Natural killer cell (primary cell): ENCODE data around the gene AOPEP. TPM values are rescaled to one million over a fixed set of nuclear protein-coding genes. Genes with fewer than 3 reads are reported as not detected.

Source experiments
- ATAC-seq, 3 donors: fragments of 150-1000 bp in 2 of 3; fragments of 200-7000 bp in 1 of 3; cut with Tn5 transposase; 1 replicate in 1 of 3; 2 replicates in 2 of 3; pipeline ENCODE4 v1.10.0; 2021; ENCODE audit warnings: mild to moderate bottlenecking in 2 of 3, moderate library complexity in 2 of 3
- DNase-seq, 2 donors: peaks; one replicate each; pipeline versions ENCODE4 v3.0.0 to v3.0.0-alpha.2; 2013 to 2021; ENCODE audit warnings: mixed read lengths in 1 of 2
- H3K27ac ChIP-seq: one replicate; pipeline ENCODE4 v1.5.1; 2013; ENCODE audit warnings: mild to moderate bottlenecking, low read length
- H3K27me3 ChIP-seq: one replicate; pipeline ENCODE4 v1.6.1; 2013; ENCODE audit warnings: low read length; ENCODE audit not compliant: control insufficient read depth, insufficient read depth
- H3K36me3 ChIP-seq: one replicate; pipeline ENCODE4 v1.6.1; 2013; ENCODE audit warnings: low read length; ENCODE audit not compliant: control insufficient read depth, insufficient read depth
- H3K4me1 ChIP-seq: one replicate; pipeline ENCODE4 v1.6.1; 2013; ENCODE audit warnings: low read length; ENCODE audit not compliant: control insufficient read depth, insufficient read depth
- H3K4me3 ChIP-seq: one replicate; pipeline ENCODE4 v1.5.1; 2013; ENCODE audit warnings: low read length
- H3K9me3 ChIP-seq: one replicate; pipeline ENCODE4 v1.6.1; 2013; ENCODE audit warnings: low read length; ENCODE audit not compliant: control insufficient read depth, insufficient read depth
- H3K27ac Mint-ChIP-seq, 2 donors: one replicate each; pipeline ENCODE4 v1.8.0; 2022; ENCODE audit warnings: mild to moderate bottlenecking in 2 of 2, mixed read lengths in 2 of 2, moderate library complexity in 1 of 2
- H3K27me3 Mint-ChIP-seq, 2 donors: one replicate each; pipeline ENCODE4 v1.8.0; 2022; ENCODE audit warnings: low read depth in 2 of 2, mixed read lengths in 2 of 2
- H3K36me3 Mint-ChIP-seq: one replicate; pipeline ENCODE4 v1.8.0; 2022; ENCODE audit warnings: mixed read lengths
- H3K4me1 Mint-ChIP-seq, 2 donors: one replicate each; pipeline ENCODE4 v1.8.0; 2022; ENCODE audit warnings: mixed read lengths in 2 of 2
- H3K4me3 Mint-ChIP-seq: one replicate; pipeline ENCODE4 v1.8.0; 2022; ENCODE audit warnings: mild to moderate bottlenecking, moderate library complexity, mixed read lengths
- H3K9me3 Mint-ChIP-seq, 2 donors: one replicate each; pipeline ENCODE4 v1.8.0; 2022; ENCODE audit warnings: mixed read lengths in 2 of 2
- WGBS: methylation state at CpG from one replicate; pipeline ENCODE4 v1.1.7; 2013; ENCODE audit warnings: missing lambda C conversion rate; ENCODE audit not compliant: insufficient coverage; 5-methylcytosine and 5-hydroxymethylcytosine counted together
- intact Hi-C: fragments of 100-400 bp; cut with micrococcal nuclease; formaldehyde crosslinking; loops from one replicate; pipeline ENCODE4 v1.14.2; 2022
- total RNA-seq, 4 donors: library from RNA; stranded (reverse); fragments of 120-200 nt in 1 of 4; gene quantifications; one replicate each; pipeline versions ENCODE4 v1.2.3 to v1.2.4, GENCODE V29; 2013 to 2022
- TF ChIP-seq, protein P1 (sequence below): fragments of 200-600 bp; IDR thresholded peaks from one replicate; pipeline ENCODE4 v1.8.0; 2022; ENCODE audit warnings: antibody characterized with exemption

AOPEP gene
- total RNA-seq, 3 donors from 2014 or later (not counting 1 experiment from before 2014, with no cell fraction given) = 20.1 to 22.6 (median 20.6) TPM

DNA sequence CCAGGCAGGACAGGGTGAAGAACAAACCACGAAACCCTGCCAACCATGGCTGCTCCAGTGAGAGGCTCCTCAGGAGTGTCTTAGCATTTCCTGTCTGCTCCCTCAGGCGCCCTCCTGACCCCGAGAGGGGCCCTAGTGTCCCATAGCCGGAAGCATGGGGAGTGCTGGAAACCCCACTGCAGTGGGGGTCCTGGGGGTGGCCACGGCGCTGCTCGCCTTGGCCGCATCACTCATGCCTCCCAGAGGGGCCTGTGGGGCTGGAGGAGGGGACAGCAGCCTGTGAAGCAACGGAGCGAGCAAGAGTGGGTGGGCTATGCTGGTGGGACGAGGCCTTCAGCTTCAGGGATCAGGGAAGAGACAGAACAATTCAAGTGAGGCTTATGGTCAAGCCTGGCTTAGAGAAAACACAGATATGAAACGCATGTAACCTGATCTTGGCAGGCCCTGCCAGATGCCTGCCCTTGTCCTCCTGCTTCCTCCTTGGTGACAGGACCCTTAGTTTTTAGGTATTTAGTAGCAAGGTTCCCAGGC lies 372.0 kb downstream of the AOPEP start:
- H3K4me1 ChIP-seq = no peaks in the 10 kb centered on the region
- Mint-ChIP-seq H3K9me3 (no peaks in the 10 kb centered on the region), H3K27me3 (no peaks in the 10 kb centered on the region), H3K4me1 (peaks cover 6 to 8% of the 10 kb centered on the region in 2 donors), H3K27ac (no peak overlapping the region), H3K36me3 (no peaks in the 10 kb centered on the region), H3K4me3 (no peak overlapping the region)
- H3K27ac ChIP-seq = no peak overlapping the region
- WGBS = 77% methylated on average over 12 of the region's 12 CpGs
- TF ChIP-seq, protein P1, sequence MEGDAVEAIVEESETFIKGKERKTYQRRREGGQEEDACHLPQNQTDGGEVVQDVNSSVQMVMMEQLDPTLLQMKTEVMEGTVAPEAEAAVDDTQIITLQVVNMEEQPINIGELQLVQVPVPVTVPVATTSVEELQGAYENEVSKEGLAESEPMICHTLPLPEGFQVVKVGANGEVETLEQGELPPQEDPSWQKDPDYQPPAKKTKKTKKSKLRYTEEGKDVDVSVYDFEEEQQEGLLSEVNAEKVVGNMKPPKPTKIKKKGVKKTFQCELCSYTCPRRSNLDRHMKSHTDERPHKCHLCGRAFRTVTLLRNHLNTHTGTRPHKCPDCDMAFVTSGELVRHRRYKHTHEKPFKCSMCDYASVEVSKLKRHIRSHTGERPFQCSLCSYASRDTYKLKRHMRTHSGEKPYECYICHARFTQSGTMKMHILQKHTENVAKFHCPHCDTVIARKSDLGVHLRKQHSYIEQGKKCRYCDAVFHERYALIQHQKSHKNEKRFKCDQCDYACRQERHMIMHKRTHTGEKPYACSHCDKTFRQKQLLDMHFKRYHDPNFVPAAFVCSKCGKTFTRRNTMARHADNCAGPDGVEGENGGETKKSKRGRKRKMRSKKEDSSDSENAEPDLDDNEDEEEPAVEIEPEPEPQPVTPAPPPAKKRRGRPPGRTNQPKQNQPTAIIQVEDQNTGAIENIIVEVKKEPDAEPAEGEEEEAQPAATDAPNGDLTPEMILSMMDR = no peak
- H3K4me3 ChIP-seq = no peak overlapping the region
- no peaks in the 10 kb centered on the region for H3K36me3 ChIP-seq
- no peak for DNase-seq
- no peaks in the 10 kb centered on the region for H3K27me3 ChIP-seq
- ATAC-seq = no peak
- intact Hi-C loops = no loop called here
- H3K9me3 ChIP-seq = no peaks in the 10 kb centered on the region

DNA sequence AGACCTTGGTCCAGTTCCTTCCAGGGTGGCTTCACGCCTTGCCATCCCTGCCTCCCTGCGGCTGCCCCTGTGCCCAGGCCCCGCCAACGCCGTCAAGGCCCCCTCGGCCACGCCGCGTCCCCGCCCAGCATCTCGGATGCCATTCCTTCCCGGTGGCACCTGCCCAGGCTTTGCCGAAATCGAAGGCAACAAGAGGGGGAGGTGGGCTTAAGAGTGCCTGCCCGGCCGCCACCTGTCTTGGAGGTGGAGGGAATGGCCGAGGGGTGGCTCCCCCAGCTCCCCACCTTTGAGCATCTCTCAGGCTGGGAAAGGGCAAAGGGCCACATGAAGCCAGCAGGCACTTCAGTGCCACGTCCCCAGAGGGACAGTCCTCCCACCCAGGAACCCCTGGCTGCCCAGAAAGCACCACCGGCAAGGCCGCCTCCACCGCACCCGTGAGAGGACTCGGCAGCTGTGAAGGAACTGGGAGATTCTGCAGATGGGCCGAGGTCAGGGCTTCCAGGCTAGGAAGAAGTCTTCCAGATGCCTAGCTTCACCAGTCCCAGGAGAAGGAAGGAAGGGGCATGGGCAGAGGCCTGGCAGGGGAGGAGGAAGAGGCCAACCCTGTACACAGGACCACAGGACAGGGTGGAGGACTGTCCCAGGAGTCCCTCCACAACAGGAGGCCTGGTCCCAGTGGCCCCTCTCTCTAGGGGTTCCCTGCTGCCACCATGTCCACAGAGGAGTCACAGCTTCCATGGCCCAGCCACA lies 373.0 kb downstream of the AOPEP start:
- no peaks in the 10 kb centered on the region for H3K27me3 Mint-ChIP-seq
- DNase-seq (no peak), ATAC-seq (no peak)
- H3K27me3 ChIP-seq = no peaks in the 10 kb centered on the region
- H3K36me3 ChIP-seq = no peaks in the 10 kb centered on the region
- H3K4me3 Mint-ChIP-seq = no peak overlapping the region
- WGBS = 96% methylated on average over 24 of the region's 24 CpGs
- TF ChIP-seq, protein P1 = no peak
- no peaks in the 10 kb centered on the region for H3K4me1 ChIP-seq
- no peak overlapping the region for H3K4me3 ChIP-seq
- H3K27ac Mint-ChIP-seq = no peak overlapping the region
- H3K4me1 Mint-ChIP-seq = no peaks in the 10 kb centered on the region
- H3K36me3 Mint-ChIP-seq = no peaks in the 10 kb centered on the region
- intact Hi-C loops = no loop called here
- no peak overlapping the region for H3K27ac ChIP-seq
- no peaks in the 10 kb centered on the region for H3K9me3 Mint-ChIP-seq
- H3K9me3 ChIP-seq = no peaks in the 10 kb centered on the region

DNA sequence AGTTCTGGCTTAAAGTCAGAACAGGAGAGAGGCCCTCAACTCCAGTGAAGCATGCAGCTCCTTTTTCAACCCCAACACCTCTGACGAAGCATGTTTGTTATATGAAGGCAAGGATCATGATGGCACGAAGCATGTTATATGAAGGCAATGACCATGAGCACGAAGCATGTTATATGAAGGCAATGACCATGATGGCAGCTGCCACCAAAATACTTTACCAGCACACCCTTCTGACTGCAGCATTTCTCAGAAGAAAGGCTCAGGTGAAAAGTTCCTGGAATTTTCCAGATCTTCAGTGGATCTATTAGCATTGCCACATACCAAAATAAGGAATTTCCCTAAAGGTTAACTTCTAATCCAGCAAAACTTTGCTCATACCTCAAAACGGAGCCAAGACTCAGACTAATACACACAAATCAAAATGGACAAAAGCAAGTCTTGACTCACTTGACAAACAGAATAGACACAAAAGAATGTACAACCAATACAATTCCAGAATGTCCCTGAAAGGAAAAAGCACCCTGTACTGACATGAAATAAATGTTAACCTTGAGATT lies 373.6 kb downstream of the AOPEP start:
- no peak overlapping the region for H3K27ac Mint-ChIP-seq
- no peaks in the 10 kb centered on the region for H3K36me3 Mint-ChIP-seq
- no peaks in the 10 kb centered on the region for H3K9me3 Mint-ChIP-seq
- no peak for ATAC-seq
- WGBS = 93% methylated on average over 4 of the region's 4 CpGs
- no peak overlapping the region for H3K4me3 Mint-ChIP-seq
- no peak for DNase-seq
- Histone ChIP-seq H3K9me3 (no peaks in the 10 kb centered on the region), H3K27me3 (no peaks in the 10 kb centered on the region), H3K36me3 (no peaks in the 10 kb centered on the region), H3K4me3 (no peak overlapping the region), H3K4me1 (no peaks in the 10 kb centered on the region), H3K27ac (no peak overlapping the region)
- no peaks in the 10 kb centered on the region for H3K27me3 Mint-ChIP-seq
- TF ChIP-seq, protein P1 = no peak
- intact Hi-C loops = no loop called here
- no peaks in the 10 kb centered on the region for H3K4me1 Mint-ChIP-seq
